SK-N-SH (cell line): ENCODE results near the gene PDK4. TPM values are rescaled to one million over a fixed set of nuclear protein-coding genes. Genes with fewer than 3 reads are reported as not detected.

Experiments used
- CTCF ChIA-PET: fragments of 300-600, 350-600 bp; formaldehyde crosslinking; extraction: SDS; loops from one replicate; lab custom pipeline; 2021; lab: Yijun Ruan, JAX
- POLR2A ChIA-PET: fragments of 350-600 bp; sonication (Branson Sonifier 250); formaldehyde crosslinking; extraction: SDS; loops from one replicate; lab custom pipeline; 2020; ENCODE audit warnings: antibody characterized with exemption, inconsistent platforms; lab: Yijun Ruan, JAX
- DNase-seq: peaks from one replicate; pipeline ENCODE4 v3.0.0; 2012
- H2AFZ ChIP-seq: fragments of 200-600 bp; sonication (generic); 2 replicates; pipeline ENCODE4 v1.8.1; 2016; ENCODE audit warnings: antibody characterized with exemption, mild to moderate bottlenecking, low read depth
- H3F3A ChIP-seq: fragments of 200-600 bp; sonication (generic); replicated peaks from 2 replicates; pipeline ENCODE3; 2016; ENCODE audit warnings: antibody characterized with exemption, mild to moderate bottlenecking; ENCODE audit not compliant: insufficient read depth
- H3K27ac ChIP-seq, 2 experiments: fragments of 200-500 bp in 1 of 2; fragments of 200-600 bp in 1 of 2; sonication (Bioruptor generic) in 1 of 2; sonication (generic), shearing (Covaris generic) in 1 of 2; 2 replicates each; pipeline versions ENCODE4 v1.5.1 to v1.6.1; 2014 to 2016; ENCODE audit warnings: low read depth in 2 of 2, inconsistent platforms in 1 of 2, low read length in 1 of 2, mild to moderate bottlenecking in 1 of 2, mixed read lengths in 1 of 2
- H3K27me3 ChIP-seq: fragments of 200-600 bp; sonication (generic), shearing (Covaris generic); 2 replicates; pipeline ENCODE4 v1.6.1; 2016; ENCODE audit warnings: mixed run types; ENCODE audit not compliant: insufficient read depth
- H3K36me3 ChIP-seq, 2 experiments: fragments of 200-500 bp in 1 of 2; fragments of 200-600 bp in 1 of 2; sonication (Bioruptor generic) in 1 of 2; sonication (generic) in 1 of 2; replicated peaks in 1 of 2; 2 replicates each; pipeline versions ENCODE3 to v1.5.1; 2014 to 2016; ENCODE audit warnings: low read length in 1 of 2, mild to moderate bottlenecking in 1 of 2; ENCODE audit not compliant: insufficient read depth in 2 of 2, control insufficient read depth in 1 of 2
- H3K4me1 ChIP-seq, 2 experiments: fragments of 200-500 bp in 1 of 2; fragments of 200-600 bp in 1 of 2; sonication (Bioruptor generic) in 1 of 2; sonication (generic), shearing (Covaris generic) in 1 of 2; 2 replicates each; pipeline versions ENCODE4 v1.5.1 to v1.6.1; 2014 to 2016; ENCODE audit warnings: low read depth in 1 of 2, low read length in 1 of 2, mixed run types in 1 of 2; ENCODE audit not compliant: insufficient read depth in 2 of 2, control insufficient read depth in 1 of 2
- H3K4me2 ChIP-seq: fragments of 200-600 bp; sonication (generic), shearing (Covaris generic); 2 replicates; pipeline ENCODE4 v1.6.1; 2017; ENCODE audit warnings: mixed run types
- H3K4me3 ChIP-seq, 2 experiments: fragments of 200-500 bp in 1 of 2; fragments of 200-600 bp in 1 of 2; sonication (Bioruptor generic) in 1 of 2; sonication (generic), shearing (Covaris generic) in 1 of 2; 2 replicates each; pipeline versions ENCODE4 v1.5.1 to v1.8.1; 2014 to 2016; ENCODE audit warnings: low read depth in 2 of 2, inconsistent platforms in 1 of 2, low read length in 1 of 2, mild to moderate bottlenecking in 1 of 2, mixed read lengths in 1 of 2, moderate library complexity in 1 of 2
- H3K79me2 ChIP-seq: fragments of 200-600 bp; sonication (generic); 2 replicates; pipeline ENCODE4 v1.8.1; 2017; ENCODE audit warnings: mild to moderate bottlenecking; ENCODE audit not compliant: insufficient read depth
- H3K9ac ChIP-seq: fragments of 200-600 bp; sonication (generic); 2 replicates; pipeline ENCODE4 v1.6.1; 2017; ENCODE audit warnings: mixed run types
- H3K9me2 ChIP-seq: fragments of 200-600 bp; sonication (generic); 2 replicates; pipeline ENCODE4 v1.6.1; 2017; ENCODE audit warnings: mixed run types
- H3K9me3 ChIP-seq: fragments of 200-600 bp; sonication (generic); 2 replicates; pipeline ENCODE4 v1.6.1; 2017; ENCODE audit warnings: mixed run types, mild to moderate bottlenecking, moderate library complexity
- H4K20me1 ChIP-seq: fragments of 200-600 bp; sonication (generic); 2 replicates; pipeline ENCODE4 v1.6.1; 2017; ENCODE audit warnings: mild to moderate bottlenecking, mixed run types; ENCODE audit not compliant: insufficient read depth
- CHD2 ChIP-seq: fragments of 150-350 bp; IDR thresholded peaks from 2 replicates; pipeline ENCODE4 v1.6.1; 2018; ENCODE audit warnings: low read length; ENCODE audit not compliant: partially characterized antibody
- ELF1 ChIP-seq: IDR thresholded peaks from 2 replicates; pipeline ENCODE4 v1.4.0; 2012
- EP300 ChIP-seq, 2 experiments: IDR thresholded peaks; 2 replicates each; pipeline versions ENCODE4 v1.4.0 to v1.6.1; 2012; ENCODE audit warnings: borderline replicate concordance in 1 of 2, low read depth in 1 of 2, low read length in 1 of 2
- FOSL2 ChIP-seq: IDR thresholded peaks from 2 replicates; pipeline ENCODE4 v1.4.0; 2012; ENCODE audit warnings: low read depth, mild to moderate bottlenecking, moderate library complexity, borderline replicate concordance
- FOXJ3 ChIP-seq: sonication (generic); formaldehyde crosslinking; IDR thresholded peaks from 2 replicates; pipeline ENCODE4 v1.5.1; 2020; ENCODE audit warnings: mild to moderate bottlenecking, missing genetic modification reagents
- JUND ChIP-seq: IDR thresholded peaks from 2 replicates; pipeline ENCODE4 v1.4.0; 2012
- MXI1 ChIP-seq: IDR thresholded peaks from 2 replicates; pipeline ENCODE4 v1.6.1; 2012; ENCODE audit warnings: mild to moderate bottlenecking, low read depth, low read length, improper control_type of control experiment
- NFIC ChIP-seq: IDR thresholded peaks from 2 replicates; pipeline ENCODE4 v1.4.0; 2012; ENCODE audit warnings: borderline replicate concordance
- RAD21 ChIP-seq: IDR thresholded peaks from 2 replicates; pipeline ENCODE4 v1.6.1; 2012; ENCODE audit warnings: mild to moderate bottlenecking, low read length
- SMC3 ChIP-seq: IDR thresholded peaks from 2 replicates; pipeline ENCODE4 v1.6.1; 2012; ENCODE audit warnings: low read depth, low read length, improper control_type of control experiment
- TAF1 ChIP-seq: IDR thresholded peaks from 2 replicates; pipeline ENCODE4 v1.6.1; 2012; ENCODE audit warnings: low read depth, mild to moderate bottlenecking, low read length, moderate library complexity, borderline replicate concordance
- TCF12 ChIP-seq: IDR thresholded peaks from 2 replicates; pipeline ENCODE4 v1.4.0; 2012
- USF1 ChIP-seq: IDR thresholded peaks from 2 replicates; pipeline ENCODE4 v1.4.0; 2012; ENCODE audit warnings: low read depth, borderline replicate concordance
- USF2 ChIP-seq: fragments of 150-350 bp; IDR thresholded peaks from 2 replicates; pipeline ENCODE4 v1.6.1; 2017; ENCODE audit warnings: antibody characterized with exemption, low read length, low read depth, borderline replicate concordance
- WGBS: methylation state at CpG from one replicate; pipeline ENCODE4 v1.1.6; 2017; ENCODE audit warnings: low lambda C conversion rate; 5-methylcytosine and 5-hydroxymethylcytosine counted together
- polyA plus RNA-seq, 3 experiments: library from polyadenylated mRNA; depleted of rRNA; stranded (reverse); fragments of >200 nt; gene quantifications; 2 replicates each; pipeline ENCODE4 v1.2.3, GENCODE V29; 2012
- TF ChIP-seq, protein P1 (sequence below): IDR thresholded peaks from 2 replicates; pipeline ENCODE4 v1.4.0; 2012; ENCODE audit warnings: low read depth, borderline replicate concordance
- TF ChIP-seq, protein P2 (sequence below): fragments of 200-600 bp; sonication (generic); IDR thresholded peaks from 2 replicates; pipeline ENCODE4 v1.6.1; 2017; ENCODE audit warnings: antibody characterized with exemption, mild to moderate bottlenecking, moderate library complexity

Gene PDK4
- polyA plus RNA-seq, 1 of the 3 experiments (the other 2 are of a cell fraction), result 0.13 TPM

- Histone ChIP-seq H3K79me2 (no peaks in the 10 kb centered on the region), H3K4me2 (peak overlapping the region; percentile 52), H3F3A (peaks cover 6% of the 10 kb centered on the region), H3K36me3 (no peaks in the 10 kb centered on the region), H4K20me1 (no peaks in the 10 kb centered on the region), H3K9me3 (no peaks in the 10 kb centered on the region), H3K27me3 (peaks cover 28% of the 10 kb centered on the region; the same call in 1 of the 2 replicates), H3K27ac (no peak overlapping the region), H3K4me1 (peaks cover 0 to 14% of the 10 kb centered on the region in 2 experiments; a peak in 2 of 4 replicates), H3K9ac (no peak overlapping the region), H3K9me2 (no peaks in the 10 kb centered on the region), H2AFZ (peak overlapping the region; percentile 77), H3K4me3 (peak overlapping the region in 1 of 2 experiments; percentile 44; a peak in 1 of 4 replicates)
- 24% methylated on average over 1 of the region's 1 CpG for WGBS
- ChIA-PET POLR2A (no interaction called here), CTCF (interaction anchor here (0.6 to 26.6 kb wide), 11 partner anchors 11 to 1582 kb away, joined by 3 to 530 read pairs (median 4); no protein-coding TSS in a partner anchor)
- no peak for DNase-seq
- TF ChIP-seq TCF12, result no peak
- TF ChIP-seq EP300 (IDR thresholded peaks at IDR 0.05; ENCODE audit: borderline replicate concordance in 1 of 2, low read depth in 1 of 2, low read length in 1 of 2), result no peak
- no peak for TF ChIP-seq ELF1
- TF ChIP-seq USF1, result no peak
- TF ChIP-seq JUND, result no peak
These were observed 50.6 kb downstream of the PDK4 start for GRCh38 chr7:95545673-95546072.

- peak overlapping the region; percentile 77 for H2AFZ ChIP-seq
- peaks cover 3% of the 10 kb centered on the region for H3F3A ChIP-seq
- peak overlapping the region; percentile 52 for H3K4me2 ChIP-seq
- H3K9ac ChIP-seq, result peak overlapping the region; percentile 16; the same call in 1 of the 2 replicates
- no peak overlapping the region for H3K27ac ChIP-seq
- CTCF ChIA-PET, result interaction anchor here (0.6 to 26.6 kb wide), 13 partner anchors 10 to 1581 kb away, joined by 3 to 530 read pairs (median 4); no protein-coding TSS in a partner anchor
- peak overlapping the region; percentile 28 to 44; a peak in 3 of 4 replicates for H3K4me3 ChIP-seq
- peaks cover 0 to 9% of the 10 kb centered on the region in 2 experiments; a peak in 2 of 4 replicates for H3K4me1 ChIP-seq
- DNase-seq, result no peak
- POLR2A ChIA-PET, result no interaction called here
- H3K9me3 ChIP-seq, result no peaks in the 10 kb centered on the region
- no peaks in the 10 kb centered on the region for H3K9me2 ChIP-seq
- peaks cover 30% of the 10 kb centered on the region; the same call in 1 of the 2 replicates for H3K27me3 ChIP-seq
- H3K36me3 ChIP-seq, result no peaks in the 10 kb centered on the region
- H4K20me1 ChIP-seq, result no peaks in the 10 kb centered on the region
- no peaks in the 10 kb centered on the region for H3K79me2 ChIP-seq
- no peak for TF ChIP-seq MXI1
- TF ChIP-seq JUND, result peak; percentile 85
- TF ChIP-seq USF2, result no peak
- TF ChIP-seq NFIC, result no peak
- TF ChIP-seq, protein P1, sequence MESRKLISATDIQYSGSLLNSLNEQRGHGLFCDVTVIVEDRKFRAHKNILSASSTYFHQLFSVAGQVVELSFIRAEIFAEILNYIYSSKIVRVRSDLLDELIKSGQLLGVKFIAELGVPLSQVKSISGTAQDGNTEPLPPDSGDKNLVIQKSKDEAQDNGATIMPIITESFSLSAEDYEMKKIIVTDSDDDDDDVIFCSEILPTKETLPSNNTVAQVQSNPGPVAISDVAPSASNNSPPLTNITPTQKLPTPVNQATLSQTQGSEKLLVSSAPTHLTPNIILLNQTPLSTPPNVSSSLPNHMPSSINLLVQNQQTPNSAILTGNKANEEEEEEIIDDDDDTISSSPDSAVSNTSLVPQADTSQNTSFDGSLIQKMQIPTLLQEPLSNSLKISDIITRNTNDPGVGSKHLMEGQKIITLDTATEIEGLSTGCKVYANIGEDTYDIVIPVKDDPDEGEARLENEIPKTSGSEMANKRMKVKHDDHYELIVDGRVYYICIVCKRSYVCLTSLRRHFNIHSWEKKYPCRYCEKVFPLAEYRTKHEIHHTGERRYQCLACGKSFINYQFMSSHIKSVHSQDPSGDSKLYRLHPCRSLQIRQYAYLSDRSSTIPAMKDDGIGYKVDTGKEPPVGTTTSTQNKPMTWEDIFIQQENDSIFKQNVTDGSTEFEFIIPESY, result no peak
- no peak for TF ChIP-seq FOXJ3 (CRISPR knock-in tag)
- TF ChIP-seq TAF1, result no peak
- TF ChIP-seq FOSL2, result peak; percentile 96
- TF ChIP-seq RAD21, result peak; percentile 57
- TF ChIP-seq SMC3, result peak; percentile 64
- TF ChIP-seq, protein P2, sequence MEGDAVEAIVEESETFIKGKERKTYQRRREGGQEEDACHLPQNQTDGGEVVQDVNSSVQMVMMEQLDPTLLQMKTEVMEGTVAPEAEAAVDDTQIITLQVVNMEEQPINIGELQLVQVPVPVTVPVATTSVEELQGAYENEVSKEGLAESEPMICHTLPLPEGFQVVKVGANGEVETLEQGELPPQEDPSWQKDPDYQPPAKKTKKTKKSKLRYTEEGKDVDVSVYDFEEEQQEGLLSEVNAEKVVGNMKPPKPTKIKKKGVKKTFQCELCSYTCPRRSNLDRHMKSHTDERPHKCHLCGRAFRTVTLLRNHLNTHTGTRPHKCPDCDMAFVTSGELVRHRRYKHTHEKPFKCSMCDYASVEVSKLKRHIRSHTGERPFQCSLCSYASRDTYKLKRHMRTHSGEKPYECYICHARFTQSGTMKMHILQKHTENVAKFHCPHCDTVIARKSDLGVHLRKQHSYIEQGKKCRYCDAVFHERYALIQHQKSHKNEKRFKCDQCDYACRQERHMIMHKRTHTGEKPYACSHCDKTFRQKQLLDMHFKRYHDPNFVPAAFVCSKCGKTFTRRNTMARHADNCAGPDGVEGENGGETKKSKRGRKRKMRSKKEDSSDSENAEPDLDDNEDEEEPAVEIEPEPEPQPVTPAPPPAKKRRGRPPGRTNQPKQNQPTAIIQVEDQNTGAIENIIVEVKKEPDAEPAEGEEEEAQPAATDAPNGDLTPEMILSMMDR, result peak; percentile 95
- no peak for TF ChIP-seq CHD2
- TF ChIP-seq ELF1, result no peak
- TF ChIP-seq, all 33 proteins: peak for 5
- under 1% methylated on average over 3 of the region's 3 CpGs for WGBS
These were observed 51.2 kb downstream of the PDK4 start for GRCh38 chr7:95545007-95545615.
